ENCODE data around the gene FAM186B.

FAM186B gene

GRCh38 chr12:49577589-49578315 is 27.7 kb downstream of the FAM186B start:
- H3K4me3 ChIP-seq, result no peak overlapping the region
- H3K9ac ChIP-seq (ENCODE audit: insufficient read length), result no peak overlapping the region
- H3K36me3 ChIP-seq (ENCODE audit: insufficient read depth, low read length), result peaks cover 12% of the 10 kb centered on the region; the same call in 1 of the 2 replicates
- TF ChIP-seq EZH2 (IDR thresholded peaks at IDR 0.05) (no peak), POLR2AphosphoS5 (IDR thresholded peaks at IDR 0.05; ENCODE audit: borderline replicate concordance, low read depth, low read length) (no peak), FOXP2 (optimal IDR thresholded peaks at IDR 0.05; ENCODE audit: control extremely low read depth, extremely low read length, insufficient read depth) (no peak)
- no peaks in the 10 kb centered on the region for H3K9me3 ChIP-seq (ENCODE audit: low read depth, low read length)
- no peak overlapping the region for H3K27ac ChIP-seq
- DNase-seq (ENCODE audit: low read depth, low spot score), result no peak

- TF ChIP-seq POLR2AphosphoS5 (IDR thresholded peaks at IDR 0.05; ENCODE audit: borderline replicate concordance, low read depth, low read length) (no peak), EZH2 (IDR thresholded peaks at IDR 0.05) (no peak), FOXP2 (optimal IDR thresholded peaks at IDR 0.05; ENCODE audit: control extremely low read depth, extremely low read length, insufficient read depth) (no peak)
- Histone ChIP-seq H3K9ac (ENCODE audit: insufficient read length) (peak overlapping the region; percentile 85), H3K36me3 (ENCODE audit: insufficient read depth, low read length) (peaks cover 27% of the 10 kb centered on the region; the same call in 1 of the 2 replicates), H3K27ac (peak overlapping the region; percentile 94), H3K4me3 (peak overlapping the region; percentile 91), H3K9me3 (ENCODE audit: low read depth, low read length) (no peaks in the 10 kb centered on the region)
- no peak for DNase-seq (ENCODE audit: low read depth, low spot score)
These were observed 36.8 kb downstream of the FAM186B start for GRCh38 chr12:49568442-49569162.

GRCh38 chr12:49567611-49568441 is 37.6 kb downstream of the FAM186B start, which contains the start of gene MCRS1:
Gene MCRS1, minus strand, starts transcription at chr12:49568142. Its CDS starts 1,411 bp downstream, at chr12:49566731.
- H3K4me3 ChIP-seq, result peak within 1 kb of the TSS; percentile 91
- peaks cover 29% of the 10 kb centered on the region for H3K36me3 ChIP-seq (ENCODE audit: insufficient read depth, low read length)
- peak; percentile 86 for TF ChIP-seq POLR2AphosphoS5 (IDR thresholded peaks at IDR 0.05; ENCODE audit: borderline replicate concordance, low read depth, low read length)
- TF ChIP-seq EZH2 (IDR thresholded peaks at IDR 0.05), result no peak
- TF ChIP-seq FOXP2 (optimal IDR thresholded peaks at IDR 0.05; ENCODE audit: control extremely low read depth, extremely low read length, insufficient read depth), result no peak
- H3K27ac ChIP-seq, result peak within 1 kb of the TSS; percentile 94
- peak; percentile 76 for DNase-seq (ENCODE audit: low read depth, low spot score)
- H3K9ac ChIP-seq (ENCODE audit: insufficient read length), result peak within 1 kb of the TSS; percentile 85
- no peaks in the 10 kb centered on the region for H3K9me3 ChIP-seq (ENCODE audit: low read depth, low read length)

GRCh38 chr12:49567302-49567610 is 38.2 kb downstream of the FAM186B start:
- TF ChIP-seq POLR2AphosphoS5 (IDR thresholded peaks at IDR 0.05; ENCODE audit: borderline replicate concordance, low read depth, low read length), result no peak
- no peak for TF ChIP-seq EZH2 (IDR thresholded peaks at IDR 0.05)
- no peak for TF ChIP-seq FOXP2 (optimal IDR thresholded peaks at IDR 0.05; ENCODE audit: control extremely low read depth, extremely low read length, insufficient read depth)
- Histone ChIP-seq H3K9me3 (ENCODE audit: low read depth, low read length) (no peaks in the 10 kb centered on the region), H3K4me3 (peak overlapping the region; percentile 91), H3K9ac (ENCODE audit: insufficient read length) (peak overlapping the region; percentile 85), H3K36me3 (ENCODE audit: insufficient read depth, low read length) (peaks cover 34% of the 10 kb centered on the region), H3K27ac (peak overlapping the region; percentile 94; the same call in 1 of the 2 replicates)
- DNase-seq (ENCODE audit: low read depth, low spot score), result no peak

- Histone ChIP-seq H3K4me3 (no peak overlapping the region), H3K27ac (no peak overlapping the region), H3K9ac (ENCODE audit: insufficient read length) (no peak overlapping the region), H3K9me3 (ENCODE audit: low read depth, low read length) (no peaks in the 10 kb centered on the region), H3K36me3 (ENCODE audit: insufficient read depth, low read length) (peaks cover 38% of the 10 kb centered on the region)
- DNase-seq (ENCODE audit: low read depth, low spot score), result no peak
- TF ChIP-seq FOXP2 (optimal IDR thresholded peaks at IDR 0.05; ENCODE audit: control extremely low read depth, extremely low read length, insufficient read depth) (no peak), EZH2 (IDR thresholded peaks at IDR 0.05) (no peak), POLR2AphosphoS5 (IDR thresholded peaks at IDR 0.05; ENCODE audit: borderline replicate concordance, low read depth, low read length) (no peak)
These were observed 39.1 kb downstream of the FAM186B start for GRCh38 chr12:49566361-49566760.

GRCh38 chr12:49565406-49566265 is 39.8 kb downstream of the FAM186B start:
- Histone ChIP-seq H3K27ac (no peak overlapping the region), H3K36me3 (ENCODE audit: insufficient read depth, low read length) (peaks cover 44% of the 10 kb centered on the region), H3K4me3 (no peak overlapping the region), H3K9ac (ENCODE audit: insufficient read length) (no peak overlapping the region), H3K9me3 (ENCODE audit: low read depth, low read length) (no peaks in the 10 kb centered on the region)
- TF ChIP-seq POLR2AphosphoS5 (IDR thresholded peaks at IDR 0.05; ENCODE audit: borderline replicate concordance, low read depth, low read length) (no peak), FOXP2 (optimal IDR thresholded peaks at IDR 0.05; ENCODE audit: control extremely low read depth, extremely low read length, insufficient read depth) (no peak), EZH2 (IDR thresholded peaks at IDR 0.05) (no peak)
- DNase-seq (ENCODE audit: low read depth, low spot score), result no peak

GRCh38 chr12:49564686-49565405 is 40.6 kb downstream of the FAM186B start:
- Histone ChIP-seq H3K36me3 (ENCODE audit: insufficient read depth, low read length) (peaks cover 51% of the 10 kb centered on the region), H3K9ac (ENCODE audit: insufficient read length) (no peak overlapping the region), H3K9me3 (ENCODE audit: low read depth, low read length) (no peaks in the 10 kb centered on the region), H3K27ac (no peak overlapping the region), H3K4me3 (no peak overlapping the region)
- no peak for DNase-seq (ENCODE audit: low read depth, low spot score)
- TF ChIP-seq FOXP2 (optimal IDR thresholded peaks at IDR 0.05; ENCODE audit: control extremely low read depth, extremely low read length, insufficient read depth) (no peak), POLR2AphosphoS5 (IDR thresholded peaks at IDR 0.05; ENCODE audit: borderline replicate concordance, low read depth, low read length) (no peak), EZH2 (IDR thresholded peaks at IDR 0.05) (no peak)
